ENCODE data around the gene ING3. TPM values are rescaled to one million over a fixed set of nuclear protein-coding genes. Genes with fewer than 3 reads are reported as not detected.
A peak's percentile ranks its signal among the peaks of the same experiment; 100 is the strongest.
"Not testable (repeated sequence)": the region's sequence is repeated elsewhere in the genome, so short reads cannot be mapped to it uniquely, and the experiment has no call there.

Gene ING3
- total RNA-seq, 1 donor from 2014 or later, result 13.4 TPM

DNA sequence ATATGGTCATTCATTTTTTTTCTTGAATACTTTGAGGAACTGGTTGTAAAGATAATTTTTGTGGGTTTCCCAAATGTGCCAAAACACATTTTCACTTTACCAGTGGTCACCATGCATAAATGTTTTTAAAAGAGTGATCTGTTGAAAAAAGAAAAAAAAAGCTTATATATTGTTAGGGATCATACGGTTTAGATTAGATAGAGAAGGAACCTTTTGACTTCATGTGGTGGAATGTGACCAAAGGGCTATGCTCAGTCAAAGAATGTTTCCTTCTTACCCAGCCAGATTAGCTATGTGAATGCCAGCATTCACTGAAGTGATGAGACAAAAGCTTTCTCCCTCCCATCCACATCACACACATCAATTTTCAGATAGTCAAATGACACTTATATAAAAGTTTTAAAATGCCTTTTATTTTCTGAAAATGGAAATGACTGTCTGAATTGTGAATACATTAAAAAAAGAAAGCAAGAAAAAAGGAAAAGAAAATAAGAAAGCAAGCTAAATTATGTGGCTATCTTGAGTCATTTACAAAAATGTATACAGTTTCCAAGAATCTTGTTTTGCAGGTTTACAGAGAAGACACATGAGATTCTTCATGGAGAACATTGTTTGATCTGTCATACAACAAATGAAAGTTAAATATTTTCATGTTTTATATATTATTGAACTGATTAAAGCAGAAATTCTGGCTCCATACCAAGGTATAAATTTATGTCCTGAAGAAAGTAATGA lies 29.4 kb downstream of the ING3 start:
- intact Hi-C loops (cut with micrococcal nuclease), result no loop called here
- H3K27me3 ChIP-seq (ENCODE audit: low read depth), result no peaks in the 10 kb centered on the region
- TF ChIP-seq, protein P1, sequence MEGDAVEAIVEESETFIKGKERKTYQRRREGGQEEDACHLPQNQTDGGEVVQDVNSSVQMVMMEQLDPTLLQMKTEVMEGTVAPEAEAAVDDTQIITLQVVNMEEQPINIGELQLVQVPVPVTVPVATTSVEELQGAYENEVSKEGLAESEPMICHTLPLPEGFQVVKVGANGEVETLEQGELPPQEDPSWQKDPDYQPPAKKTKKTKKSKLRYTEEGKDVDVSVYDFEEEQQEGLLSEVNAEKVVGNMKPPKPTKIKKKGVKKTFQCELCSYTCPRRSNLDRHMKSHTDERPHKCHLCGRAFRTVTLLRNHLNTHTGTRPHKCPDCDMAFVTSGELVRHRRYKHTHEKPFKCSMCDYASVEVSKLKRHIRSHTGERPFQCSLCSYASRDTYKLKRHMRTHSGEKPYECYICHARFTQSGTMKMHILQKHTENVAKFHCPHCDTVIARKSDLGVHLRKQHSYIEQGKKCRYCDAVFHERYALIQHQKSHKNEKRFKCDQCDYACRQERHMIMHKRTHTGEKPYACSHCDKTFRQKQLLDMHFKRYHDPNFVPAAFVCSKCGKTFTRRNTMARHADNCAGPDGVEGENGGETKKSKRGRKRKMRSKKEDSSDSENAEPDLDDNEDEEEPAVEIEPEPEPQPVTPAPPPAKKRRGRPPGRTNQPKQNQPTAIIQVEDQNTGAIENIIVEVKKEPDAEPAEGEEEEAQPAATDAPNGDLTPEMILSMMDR (IDR thresholded peaks at IDR 0.05; ENCODE audit: borderline replicate concordance), result no peak
- DNase-seq, result no peak
- no peak overlapping the region for H3K4me3 ChIP-seq
- peaks cover 15% of the 10 kb centered on the region for H3K36me3 ChIP-seq
- peaks cover 6% of the 10 kb centered on the region for H3K4me1 ChIP-seq
- H3K27ac ChIP-seq (replicated peaks), result no peak overlapping the region
- H3K9me3 ChIP-seq (replicated peaks), result no peaks in the 10 kb centered on the region

DNA sequence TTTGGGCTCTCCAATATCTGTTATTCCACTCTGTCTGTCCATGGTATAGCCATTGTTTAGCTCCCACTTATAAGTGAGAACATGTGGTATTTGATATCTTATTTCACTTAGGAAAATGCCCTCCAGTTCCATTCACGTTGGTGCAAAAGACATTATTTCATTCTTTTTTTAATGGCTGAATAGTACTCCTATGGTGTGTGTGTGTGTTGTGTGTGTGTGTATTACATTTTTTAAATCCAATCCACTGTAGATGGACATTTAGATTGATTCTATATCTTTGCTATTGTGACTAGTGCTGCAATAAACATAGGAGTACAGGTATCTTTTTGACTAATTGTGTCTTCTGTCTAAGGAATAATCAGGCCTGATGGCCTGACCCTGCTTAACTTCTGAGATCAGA lies 30.5 kb downstream of the ING3 start:
- peaks cover 4% of the 10 kb centered on the region for H3K36me3 ChIP-seq
- no peak overlapping the region for H3K27ac ChIP-seq (replicated peaks)
- intact Hi-C loops (cut with micrococcal nuclease), result no loop called here
- no peaks in the 10 kb centered on the region for H3K27me3 ChIP-seq (ENCODE audit: low read depth)
- no peak overlapping the region for H3K4me3 ChIP-seq
- H3K9me3 ChIP-seq (replicated peaks), result no peaks in the 10 kb centered on the region
- peaks cover 13% of the 10 kb centered on the region for H3K4me1 ChIP-seq
- DNase-seq, result no peak
- TF ChIP-seq, protein P1 (IDR thresholded peaks at IDR 0.05; ENCODE audit: borderline replicate concordance), result no peak

DNA sequence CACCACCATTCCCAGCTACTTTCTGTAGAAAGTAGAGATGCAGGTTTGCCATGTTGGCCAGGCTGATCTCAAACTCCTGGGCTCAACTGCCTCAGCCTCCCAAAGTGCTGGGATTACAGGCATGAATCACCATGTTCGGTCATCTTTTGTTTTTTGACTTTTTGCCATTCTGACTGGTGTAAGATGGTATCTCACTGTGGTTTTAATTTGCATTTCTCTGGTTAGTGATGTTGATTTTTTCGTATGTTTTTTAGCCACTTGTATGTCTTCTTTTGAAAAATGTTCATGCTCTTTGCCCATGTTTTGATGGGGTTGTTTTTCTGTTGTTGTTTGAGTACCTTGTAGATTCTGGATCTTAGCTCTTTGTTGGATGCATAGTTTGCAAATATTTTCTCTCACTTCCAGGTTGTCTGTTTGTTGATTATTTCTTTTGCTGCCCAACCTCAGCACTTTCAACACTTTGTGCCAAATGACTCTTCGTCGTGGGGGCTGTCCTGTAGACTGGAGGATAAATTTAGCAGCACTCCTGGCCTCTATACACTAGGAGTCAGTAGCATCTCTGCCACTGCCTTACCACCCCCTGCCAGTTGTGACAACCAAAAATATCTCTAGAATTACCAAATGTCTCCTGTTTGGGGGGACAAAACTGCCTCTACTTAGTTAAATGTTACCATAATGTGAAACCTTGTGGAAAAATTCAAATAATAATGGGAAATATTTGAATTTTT lies 31.5 kb downstream of the ING3 start:
- Histone ChIP-seq H3K27me3 (ENCODE audit: low read depth) (no peaks in the 10 kb centered on the region), H3K36me3 (no peaks in the 10 kb centered on the region), H3K4me1 (peaks cover 13% of the 10 kb centered on the region), H3K9me3 (replicated peaks) (no peaks in the 10 kb centered on the region), H3K4me3 (no peak overlapping the region), H3K27ac (replicated peaks) (no peak overlapping the region)
- no peak for DNase-seq
- intact Hi-C loops (cut with micrococcal nuclease), result no loop called here
- TF ChIP-seq, protein P1 (IDR thresholded peaks at IDR 0.05; ENCODE audit: borderline replicate concordance), result no peak

DNA sequence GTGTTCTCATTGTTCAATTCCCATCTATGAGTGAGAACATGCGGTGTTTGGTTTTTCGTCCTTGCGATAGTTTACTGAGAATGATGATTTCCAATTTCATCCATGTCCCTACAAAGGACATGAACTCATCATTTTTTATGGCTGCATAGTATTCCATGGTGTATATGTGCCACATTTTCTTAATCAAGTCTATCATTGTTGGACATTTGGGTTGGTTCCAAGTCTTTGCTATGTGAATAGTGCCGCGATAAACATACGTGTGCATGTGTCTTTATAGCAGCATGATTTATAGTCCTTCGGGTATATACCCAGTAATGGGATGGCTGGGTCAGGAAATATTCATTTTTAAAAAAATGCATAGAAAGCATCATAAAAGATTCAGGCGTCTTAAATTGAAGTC lies 33.0 kb downstream of the ING3 start:
- H3K9me3 ChIP-seq (replicated peaks); H3K36me3 ChIP-seq; H3K27ac ChIP-seq (replicated peaks); intact Hi-C loops (cut with micrococcal nuclease); H3K27me3 ChIP-seq (ENCODE audit: low read depth); DNase-seq; H3K4me3 ChIP-seq: not testable (repeated sequence)
- peaks cover 13% of the 10 kb centered on the region for H3K4me1 ChIP-seq

DNA sequence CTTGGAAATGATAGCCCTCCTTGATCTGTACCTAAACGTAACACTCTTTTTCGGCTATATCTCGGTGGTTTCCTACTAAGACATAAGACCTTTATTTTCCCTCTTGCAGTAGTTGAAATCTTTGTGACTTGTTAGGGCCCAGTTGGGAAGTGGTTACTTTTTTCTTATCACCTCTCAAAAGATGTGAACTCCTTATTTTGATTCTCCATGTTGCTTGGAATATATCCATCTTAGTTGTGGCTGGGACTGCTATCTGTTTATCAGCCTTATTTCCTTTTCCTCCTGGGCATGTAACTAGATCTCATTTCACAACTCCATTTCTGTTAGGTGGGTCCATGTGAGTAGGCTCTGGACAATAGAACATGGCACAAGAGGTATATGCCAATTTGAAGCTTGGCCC lies 33.8 kb downstream of the ING3 start:
- Histone ChIP-seq H3K36me3 (no peaks in the 10 kb centered on the region), H3K4me3 (no peak overlapping the region), H3K9me3 (replicated peaks) (no peaks in the 10 kb centered on the region), H3K4me1 (peaks cover 19% of the 10 kb centered on the region), H3K27ac (replicated peaks) (peak overlapping the region; percentile 14), H3K27me3 (ENCODE audit: low read depth) (no peaks in the 10 kb centered on the region)
- TF ChIP-seq, protein P1 (IDR thresholded peaks at IDR 0.05; ENCODE audit: borderline replicate concordance), result no peak
- intact Hi-C loops (cut with micrococcal nuclease), result no loop called here
- no peak for DNase-seq
